Coronary artery (tissue), 2 donors: ENCODE measurements around the gene ATXN2.

Experiments used
- DNase-seq: peaks from one replicate; pipeline ENCODE4 v3.0.0-alpha.2; 2017; ENCODE audit warnings: low spot score
- H3K27ac ChIP-seq, 2 donors: fragments of 200-600 bp; sonication (generic); one replicate each; pipeline ENCODE4 v1.5.1; 2016 to 2019
- H3K4me3 ChIP-seq: fragments of 200-600 bp; sonication (generic); 2 replicates; pipeline ENCODE4 v1.5.1; 2016; ENCODE audit warnings: mild to moderate bottlenecking, moderate library complexity
- TF ChIP-seq, protein P1 (sequence below): fragments of 200-600 bp; sonication (generic); IDR thresholded peaks from one replicate; pipeline ENCODE4 v1.5.1; 2019; ENCODE audit warnings: antibody characterized with exemption

Gene ATXN2

DNA sequence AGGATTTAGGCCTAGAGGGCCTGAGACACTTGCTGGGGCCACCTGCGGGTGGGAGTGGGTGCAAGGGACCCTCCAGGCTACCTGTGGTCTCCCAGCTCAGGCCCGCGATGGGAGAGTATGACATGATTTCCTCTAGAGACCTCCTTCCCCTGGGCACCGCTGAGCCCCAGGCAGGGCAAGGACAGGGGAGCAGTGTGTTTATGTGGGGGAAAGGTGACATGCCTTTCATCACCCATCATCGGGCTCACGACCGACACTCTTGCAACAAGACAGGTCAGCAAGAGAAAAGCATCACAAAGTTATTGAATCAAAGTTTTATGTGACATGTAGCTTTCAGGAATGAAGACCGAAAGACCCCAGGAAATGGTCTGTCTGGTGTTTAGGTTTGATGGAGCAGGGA lies 173.5 kb downstream of the ATXN2 start:
- peak overlapping the region in 1 of 2 donors; percentile 53 for H3K27ac ChIP-seq
- no peak overlapping the region for H3K4me3 ChIP-seq
- TF ChIP-seq, protein P1, sequence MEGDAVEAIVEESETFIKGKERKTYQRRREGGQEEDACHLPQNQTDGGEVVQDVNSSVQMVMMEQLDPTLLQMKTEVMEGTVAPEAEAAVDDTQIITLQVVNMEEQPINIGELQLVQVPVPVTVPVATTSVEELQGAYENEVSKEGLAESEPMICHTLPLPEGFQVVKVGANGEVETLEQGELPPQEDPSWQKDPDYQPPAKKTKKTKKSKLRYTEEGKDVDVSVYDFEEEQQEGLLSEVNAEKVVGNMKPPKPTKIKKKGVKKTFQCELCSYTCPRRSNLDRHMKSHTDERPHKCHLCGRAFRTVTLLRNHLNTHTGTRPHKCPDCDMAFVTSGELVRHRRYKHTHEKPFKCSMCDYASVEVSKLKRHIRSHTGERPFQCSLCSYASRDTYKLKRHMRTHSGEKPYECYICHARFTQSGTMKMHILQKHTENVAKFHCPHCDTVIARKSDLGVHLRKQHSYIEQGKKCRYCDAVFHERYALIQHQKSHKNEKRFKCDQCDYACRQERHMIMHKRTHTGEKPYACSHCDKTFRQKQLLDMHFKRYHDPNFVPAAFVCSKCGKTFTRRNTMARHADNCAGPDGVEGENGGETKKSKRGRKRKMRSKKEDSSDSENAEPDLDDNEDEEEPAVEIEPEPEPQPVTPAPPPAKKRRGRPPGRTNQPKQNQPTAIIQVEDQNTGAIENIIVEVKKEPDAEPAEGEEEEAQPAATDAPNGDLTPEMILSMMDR: no peak
- DNase-seq: no peak

DNA sequence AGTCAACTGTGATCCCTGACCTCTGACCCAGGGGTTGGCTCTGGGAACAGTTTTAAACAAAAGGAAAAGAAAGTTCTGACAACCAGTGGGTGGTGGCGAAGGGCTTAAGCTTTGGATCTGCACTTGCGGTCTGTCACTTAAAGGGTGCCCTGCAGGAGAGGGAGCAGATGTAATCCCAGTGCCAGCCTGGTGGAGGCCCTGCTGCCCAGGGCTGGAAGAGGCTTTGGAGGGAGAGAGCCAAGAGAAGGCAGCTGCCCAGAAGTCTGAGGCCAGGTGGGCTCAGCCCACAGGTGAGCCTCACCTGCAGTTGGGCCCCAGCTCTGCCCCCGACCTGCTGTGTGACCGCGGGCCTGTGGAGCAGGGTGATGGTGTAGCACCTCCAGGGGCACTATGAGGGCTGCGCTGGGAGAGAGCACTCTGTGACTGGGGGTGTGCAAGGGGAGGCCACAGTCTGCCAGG lies 174.3 kb downstream of the ATXN2 start:
- peak overlapping the region in 1 of 2 donors; percentile 33 for H3K27ac ChIP-seq
- no peak overlapping the region for H3K4me3 ChIP-seq
- no peak for DNase-seq
- TF ChIP-seq, protein P1: no peak

DNA sequence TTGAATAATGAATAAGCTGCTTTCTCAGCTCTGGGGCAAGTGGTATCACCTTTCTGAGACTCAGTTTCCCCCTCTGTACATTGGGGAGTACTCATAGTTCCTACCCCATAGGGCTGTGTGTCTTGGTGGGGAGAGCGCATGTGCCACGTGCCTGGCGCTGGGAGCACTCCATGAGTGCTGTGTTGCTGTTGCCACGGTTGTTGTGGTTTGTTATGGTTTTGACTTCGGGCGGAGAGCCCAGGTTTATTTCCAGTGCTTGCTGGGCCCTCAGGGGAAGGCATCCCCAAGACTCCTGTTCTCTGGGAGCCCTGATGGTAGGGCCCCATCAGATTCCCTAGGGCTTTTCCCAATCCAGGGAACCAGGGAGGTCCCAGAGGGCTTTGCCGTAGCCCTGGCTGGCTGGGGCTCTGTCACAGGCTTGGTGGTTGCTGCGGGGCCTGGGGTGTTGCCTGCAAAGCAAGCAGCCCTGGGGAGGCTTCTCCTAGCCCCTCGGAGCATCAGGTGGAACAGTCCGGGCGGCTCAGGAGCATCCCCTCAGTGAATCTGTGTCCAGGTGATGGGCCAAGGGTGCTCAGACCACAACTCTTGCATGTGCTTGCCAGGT lies 174.8 kb downstream of the ATXN2 start:
- TF ChIP-seq, protein P1: no peak
- no peak for DNase-seq
- no peak overlapping the region for H3K4me3 ChIP-seq
- H3K27ac ChIP-seq: no peak overlapping the region

DNA sequence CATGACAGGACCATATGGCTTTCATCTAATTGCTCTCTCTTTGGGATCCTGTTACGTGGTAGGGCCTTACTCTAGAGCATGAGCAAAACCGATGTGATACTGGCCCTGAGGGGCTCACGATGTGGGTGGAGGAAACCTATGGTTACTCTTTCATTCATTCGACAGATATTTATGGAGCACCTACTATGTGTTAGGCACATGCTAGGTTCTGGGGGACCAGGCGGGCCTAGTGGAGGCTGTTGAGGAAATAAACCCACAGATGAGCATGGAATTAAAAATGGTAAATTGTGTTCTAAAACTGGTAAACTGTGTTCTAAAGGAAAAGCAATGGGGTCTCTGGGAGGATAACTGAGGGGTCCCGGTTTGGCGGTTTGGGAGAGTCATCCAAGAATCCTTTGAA lies 178.6 kb downstream of the ATXN2 start:
- no peak for DNase-seq

GRCh38 chr12:111419784-111420183 lies 179.3 kb downstream of the ATXN2 start:
- TF ChIP-seq, protein P1: no peak
- Histone ChIP-seq H3K27ac (no peak overlapping the region), H3K4me3 (no peak overlapping the region)
- no peak for DNase-seq

More for the DNA sequence above, 178.6 kb downstream of the ATXN2 start:
- TF ChIP-seq, protein P1: no peak
- Histone ChIP-seq H3K27ac (no peak overlapping the region), H3K4me3 (no peak overlapping the region)

- no peak for DNase-seq
- TF ChIP-seq, protein P1: no peak
- Histone ChIP-seq H3K27ac (no peak overlapping the region), H3K4me3 (no peak overlapping the region)
Observed at GRCh38 chr12:111418594-111418880, 180.6 kb downstream of the ATXN2 start.

DNA sequence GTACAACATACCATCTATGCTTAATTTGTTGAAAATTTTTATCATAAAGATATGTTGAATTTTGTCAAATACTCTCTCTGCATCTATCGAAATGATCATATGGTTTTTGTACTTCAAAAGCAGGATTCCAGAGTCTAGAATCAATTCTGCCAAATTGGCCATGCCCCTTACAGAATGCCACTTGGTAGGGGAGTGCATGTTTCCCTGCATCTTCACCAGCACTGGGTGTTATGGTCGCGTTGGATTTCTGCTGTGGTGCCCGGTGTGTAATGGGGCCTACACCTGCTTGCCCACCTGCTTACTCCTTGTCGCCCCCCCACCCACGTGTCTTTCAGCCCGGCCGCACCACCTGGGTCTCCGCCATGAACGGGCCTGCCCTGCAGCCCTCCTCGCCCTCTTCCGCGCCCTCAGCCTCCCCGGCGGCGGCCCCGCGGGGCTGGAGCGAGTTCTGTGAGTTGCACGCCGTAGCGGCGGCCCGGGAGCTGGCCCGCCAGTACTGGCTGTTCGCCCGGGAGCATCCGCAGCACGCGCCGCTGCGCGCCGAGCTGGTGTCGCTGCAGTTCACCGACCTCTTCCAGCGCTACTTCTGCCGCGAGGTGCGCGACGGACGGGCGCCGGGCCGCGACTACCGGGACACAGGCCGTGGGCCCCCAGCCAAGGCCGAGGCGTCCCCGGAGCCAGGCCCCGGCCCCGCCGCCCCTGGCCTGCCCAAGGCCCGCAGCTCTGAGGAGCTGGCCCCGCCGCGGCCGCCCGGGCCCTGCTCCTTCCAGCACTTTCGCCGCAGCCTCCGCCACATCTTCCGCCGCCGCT lies 181.1 kb downstream of the ATXN2 start:
- H3K27ac ChIP-seq: no peak overlapping the region
- TF ChIP-seq, protein P1: no peak
- no peak overlapping the region for H3K4me3 ChIP-seq
- DNase-seq: no peak
